Measurements from ENCODE around the gene ZC3HAV1L. TPM values are rescaled to one million over a fixed set of nuclear protein-coding genes. Genes with fewer than 3 reads are reported as not detected.

The ZC3HAV1L gene
- total and polyA plus RNA-seq, 2 of the 8 experiments (the other 6 are each of a cell fraction or from before 2014, with no cell fraction given) = 5.2 to 7.0 TPM

- Histone ChIP-seq H3K18ac (ENCODE audit: extremely low read depth, low read length) (no peak overlapping the region), H2BK15ac (ENCODE audit: low read length) (no peak overlapping the region), H4K20me1 (replicated peaks in 1 of 2; ENCODE audit: control insufficient read depth in 1 of 2, insufficient read depth in 2 of 2, low read length in 2 of 2) (no peaks in the 10 kb centered on the region), H2BK20ac (ENCODE audit: low read length) (no peak overlapping the region), H3K4me1 (replicated peaks in 1 of 4; ENCODE audit: control insufficient read depth in 3 of 4, insufficient read depth in 4 of 4, low read length in 3 of 4) (no peaks in the 10 kb centered on the region), H3K23me2 (ENCODE audit: low read depth, low read length) (no peaks in the 10 kb centered on the region), H2AK5ac (ENCODE audit: low read depth, low read length) (no peak overlapping the region), H3K9ac (replicated peaks in 1 of 4; ENCODE audit: extremely low read depth in 1 of 4, low read depth in 3 of 4, low read length in 3 of 4) (no peak overlapping the region), H3K23ac (ENCODE audit: insufficient read length) (no peak overlapping the region), H3K4ac (replicated peaks; ENCODE audit: insufficient read length, low read depth, low read length) (no peak overlapping the region), H2AFZ (ENCODE audit: low read length) (no peak overlapping the region), H3K27ac (ENCODE audit: low read depth, low read length) (no peak overlapping the region), H2BK120ac (replicated peaks; ENCODE audit: low read depth, low read length) (no peak overlapping the region), H3K14ac (ENCODE audit: insufficient read length) (no peak overlapping the region), H4K8ac (ENCODE audit: extremely low read depth, insufficient read depth, low read length) (no peak overlapping the region), H3K36me3 (ENCODE audit: control insufficient read depth in 2 of 4, insufficient read depth in 4 of 4, low read length in 3 of 4) (no peaks in the 10 kb centered on the region), H3K4me3 (ENCODE audit: extremely low read depth in 1 of 4, insufficient read depth in 2 of 4, low read depth in 3 of 4, low read length in 4 of 4) (no peak overlapping the region), H4K91ac (replicated peaks; ENCODE audit: insufficient read length, low read length) (no peak overlapping the region), H4K5ac (ENCODE audit: insufficient read length, low read depth, low read length) (no peak overlapping the region), H3K79me2 (ENCODE audit: control insufficient read depth in 1 of 2, insufficient read depth in 2 of 2, low read length in 2 of 2) (no peaks in the 10 kb centered on the region), H3K79me1 (ENCODE audit: low read depth, low read length) (no peaks in the 10 kb centered on the region), H3K56ac (replicated peaks; ENCODE audit: insufficient read length, low read depth, low read length) (no peak overlapping the region), H2BK12ac (ENCODE audit: low read depth, low read length) (no peak overlapping the region), H2BK5ac (ENCODE audit: low read depth, low read length) (no peak overlapping the region), H3K4me2 (ENCODE audit: insufficient read depth in 1 of 2, low read depth in 2 of 2, low read length in 2 of 2) (no peak overlapping the region), H3K9me3 (ENCODE audit: insufficient read depth in 2 of 2, low read depth in 1 of 2, low read length in 1 of 2) (peaks cover 4 to 7% of the 10 kb centered on the region in 2 experiments; a peak in 2 of 4 replicates), H3K27me3 (replicated peaks in 1 of 4; ENCODE audit: control insufficient read depth in 3 of 4, extremely low read depth in 1 of 4, insufficient read depth in 3 of 4, low read length in 3 of 4) (no peaks in the 10 kb centered on the region)
- TF ChIP-seq SIX5 (IDR thresholded peaks at IDR 0.05; ENCODE audit: low read depth, low read length) = no peak
- TF ChIP-seq MAX (IDR thresholded peaks at IDR 0.05) = no peak
- no peak for TF ChIP-seq TEAD4 (IDR thresholded peaks at IDR 0.05; ENCODE audit: low read depth, low read length)
- no peak for TF ChIP-seq SIN3A (conservative IDR thresholded peaks at IDR 0.05 in 1 of 2, IDR thresholded peaks at IDR 0.05 in 1 of 2; ENCODE audit: low read depth in 1 of 2, low read length in 2 of 2)
- no peak for TF ChIP-seq RAD21 (IDR thresholded peaks at IDR 0.05 in 1 of 2, conservative IDR thresholded peaks at IDR 0.05 in 1 of 2; ENCODE audit: low read depth in 2 of 2, low read length in 2 of 2)
- POLR2A ChIA-PET (ENCODE audit: partially characterized antibody) = no interaction called here
- FAIRE-seq (no peak), DNase-seq (ENCODE audit: low read depth in 1 of 2, low spot score in 2 of 2) (peak in 1 of 2 experiments; percentile 22)
- CTCF ChIA-PET (ENCODE audit: partially characterized antibody) = interaction anchor here (1.2 kb wide), 1 partner anchor 8 kb away, joined by 3 read pairs; no protein-coding TSS in a partner anchor
Observed at GRCh38 chr7:139004321-139005090, 31.3 kb downstream of the ZC3HAV1L start.
